Activated CD8-positive, alpha-beta memory T cell treated with anti-CD3 and anti-CD28 coated beads for 4 hours (primary cell): ENCODE data around the gene S100PBP.

Source experiments
- DNase-seq, 2 donors: peaks; one replicate each; pipeline ENCODE4 v3.0.0-alpha.2; 2020; ENCODE audit warnings: low read depth in 2 of 2

The S100PBP gene

DNA sequence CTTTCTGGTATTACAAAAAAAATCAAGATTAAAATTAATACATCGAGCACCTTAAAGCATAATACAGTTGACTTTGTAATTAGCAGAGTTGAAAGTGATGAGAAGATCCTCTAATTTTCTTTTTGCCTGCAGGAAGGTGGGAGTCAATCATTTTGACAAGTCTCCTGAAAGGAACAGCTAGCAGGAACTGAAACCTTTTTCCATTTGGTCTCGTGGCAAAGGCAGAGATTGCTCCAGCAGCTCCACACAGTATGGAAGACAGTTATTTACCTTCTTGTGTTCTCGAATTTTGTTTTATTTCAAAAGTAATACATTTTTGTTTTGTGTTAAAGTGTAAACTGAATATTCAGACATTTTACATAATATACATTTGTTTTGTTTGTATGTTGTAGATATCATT is 7.7 kb downstream of the S100PBP start:
- no peak for DNase-seq

- no peak for DNase-seq
Measured at GRCh38 chr1:32828341-32828740, 10.9 kb downstream of the S100PBP start.

- no peak for DNase-seq
Measured at GRCh38 chr1:32830092-32830852, 12.8 kb downstream of the S100PBP start.

DNA sequence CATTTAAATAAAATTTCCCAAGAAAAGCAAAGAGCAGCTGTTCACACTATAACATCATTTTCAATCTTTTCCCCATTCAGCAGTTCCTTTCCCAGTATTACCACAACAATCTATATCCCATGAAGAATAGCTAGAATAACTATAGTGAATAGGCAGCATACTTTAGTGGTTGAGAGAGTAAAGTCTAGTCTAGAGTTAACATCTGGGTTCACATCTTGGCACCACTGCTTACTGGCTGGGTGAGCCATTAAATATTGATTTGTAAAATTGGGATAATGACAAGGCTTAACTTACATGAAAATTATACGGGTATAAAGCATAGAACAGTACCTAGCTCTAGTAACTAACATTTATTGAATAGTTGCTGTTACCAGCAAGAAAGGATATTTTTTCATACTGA is 14.4 kb downstream of the S100PBP start:
- DNase-seq = no peak

DNA sequence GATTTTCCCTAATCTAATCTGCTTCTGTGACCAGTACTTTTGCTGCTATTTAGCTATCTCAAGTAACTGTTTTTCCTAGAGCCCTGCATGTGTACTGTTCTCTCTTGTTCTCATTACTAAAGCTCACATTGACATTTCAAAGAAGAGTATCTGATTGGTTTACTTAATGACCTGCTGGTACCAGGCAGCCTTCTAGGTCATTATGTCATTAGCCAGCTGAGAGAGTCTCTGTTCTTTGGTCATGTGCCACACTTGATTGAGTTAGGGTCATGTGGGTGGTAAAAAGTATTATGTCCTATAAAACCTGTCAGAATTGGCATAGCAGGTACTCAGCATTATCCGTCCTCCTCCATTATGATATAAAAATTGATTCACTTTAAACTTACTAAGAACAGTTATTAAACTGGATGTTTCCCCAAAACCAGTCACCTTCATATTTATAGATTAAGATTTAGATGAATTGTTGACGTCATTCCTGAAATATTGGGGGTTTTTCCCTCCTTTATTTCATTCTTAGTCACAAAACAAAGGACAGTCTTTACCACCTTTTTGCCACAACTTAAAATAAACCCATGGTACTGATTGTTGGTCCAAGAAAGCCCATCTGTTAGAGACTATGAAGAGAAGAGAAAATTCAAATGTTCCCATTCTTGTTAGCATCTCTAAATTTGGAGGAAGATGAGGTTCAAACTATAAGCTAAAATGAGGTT is 31.1 kb downstream of the S100PBP start:
- no peak for DNase-seq

GRCh38 chr1:32855861-32856617 is 38.6 kb downstream of the S100PBP start:
- DNase-seq = no peak

DNA sequence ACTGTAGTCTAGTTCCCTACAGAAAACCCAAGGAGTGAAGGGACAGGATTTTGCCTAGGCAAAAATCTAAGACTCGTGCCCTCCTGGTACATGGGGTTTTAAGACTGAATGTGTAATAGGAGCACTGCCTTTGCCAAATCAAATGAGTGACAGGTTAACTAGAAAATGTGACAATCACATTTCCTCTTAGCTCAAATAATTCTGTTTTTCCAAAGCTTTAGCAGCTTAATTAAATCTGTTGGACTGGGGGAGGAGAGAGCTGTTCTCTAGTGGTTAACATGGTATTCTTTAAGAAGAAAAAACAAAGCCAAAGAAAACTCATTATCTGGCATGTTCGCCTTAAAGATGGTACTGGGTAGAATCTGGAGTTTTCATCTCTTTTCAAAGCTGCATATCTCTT is 40.7 kb downstream of the S100PBP start:
- no peak for DNase-seq

DNA sequence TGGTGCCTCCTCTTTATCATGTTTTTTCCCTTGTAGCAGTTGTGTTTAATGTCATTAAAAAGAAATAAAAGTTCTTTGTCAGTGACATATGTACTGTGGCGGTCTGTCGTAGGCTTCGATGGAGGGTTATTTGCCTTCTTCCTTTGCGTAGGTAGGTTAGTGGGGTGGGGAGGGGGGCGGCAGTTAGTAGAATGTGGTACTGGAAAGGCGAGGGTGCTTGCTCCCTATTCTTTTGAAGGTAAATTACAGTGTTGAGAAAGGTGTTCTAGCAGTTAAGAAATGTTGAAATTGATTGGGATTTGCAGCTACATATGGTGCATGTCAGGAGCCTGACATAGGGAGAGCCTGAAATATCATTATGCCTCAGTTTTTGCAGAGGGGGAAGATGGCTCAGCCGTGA is 41.3 kb downstream of the S100PBP start:
- DNase-seq = no peak

DNA sequence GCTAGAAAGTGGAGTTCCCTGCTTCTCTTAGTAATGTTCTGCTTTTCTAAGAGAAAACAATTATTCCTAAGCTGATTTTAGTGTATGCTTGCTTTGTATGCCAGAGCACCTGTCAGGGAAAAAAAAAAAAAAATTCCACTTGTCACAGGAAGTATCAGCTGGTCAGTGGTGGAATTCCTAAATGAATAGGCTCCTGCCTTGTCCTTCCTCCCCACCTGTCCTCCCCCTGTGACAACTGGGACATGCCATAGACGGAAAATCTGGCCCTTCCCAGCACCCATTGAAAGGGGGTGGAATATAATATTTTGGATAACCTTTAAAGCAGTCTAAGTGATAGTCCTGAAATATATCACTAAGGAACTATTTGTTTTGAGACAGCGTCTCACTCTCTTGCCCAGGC is 42.5 kb downstream of the S100PBP start:
- no peak for DNase-seq

DNA sequence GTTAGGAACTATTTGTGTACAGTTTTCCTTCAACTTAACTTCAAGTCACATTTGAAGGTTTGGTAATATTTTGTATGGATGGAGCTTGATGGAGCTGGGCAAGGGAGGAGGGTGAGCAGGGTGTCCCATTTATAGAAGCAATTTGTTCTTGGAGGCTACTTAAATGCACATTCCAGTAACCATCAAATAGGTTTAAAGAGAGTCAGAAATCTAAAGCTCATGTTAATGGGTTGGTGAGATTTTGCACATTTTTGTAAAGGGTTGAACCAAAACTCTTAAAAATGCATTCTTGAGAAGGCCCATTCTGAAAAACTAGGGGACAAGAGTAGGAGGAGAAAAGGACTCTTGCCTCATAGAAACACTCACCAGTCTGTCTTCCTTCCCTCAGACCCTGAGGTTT is 43.1 kb downstream of the S100PBP start:
- DNase-seq = no peak

DNA sequence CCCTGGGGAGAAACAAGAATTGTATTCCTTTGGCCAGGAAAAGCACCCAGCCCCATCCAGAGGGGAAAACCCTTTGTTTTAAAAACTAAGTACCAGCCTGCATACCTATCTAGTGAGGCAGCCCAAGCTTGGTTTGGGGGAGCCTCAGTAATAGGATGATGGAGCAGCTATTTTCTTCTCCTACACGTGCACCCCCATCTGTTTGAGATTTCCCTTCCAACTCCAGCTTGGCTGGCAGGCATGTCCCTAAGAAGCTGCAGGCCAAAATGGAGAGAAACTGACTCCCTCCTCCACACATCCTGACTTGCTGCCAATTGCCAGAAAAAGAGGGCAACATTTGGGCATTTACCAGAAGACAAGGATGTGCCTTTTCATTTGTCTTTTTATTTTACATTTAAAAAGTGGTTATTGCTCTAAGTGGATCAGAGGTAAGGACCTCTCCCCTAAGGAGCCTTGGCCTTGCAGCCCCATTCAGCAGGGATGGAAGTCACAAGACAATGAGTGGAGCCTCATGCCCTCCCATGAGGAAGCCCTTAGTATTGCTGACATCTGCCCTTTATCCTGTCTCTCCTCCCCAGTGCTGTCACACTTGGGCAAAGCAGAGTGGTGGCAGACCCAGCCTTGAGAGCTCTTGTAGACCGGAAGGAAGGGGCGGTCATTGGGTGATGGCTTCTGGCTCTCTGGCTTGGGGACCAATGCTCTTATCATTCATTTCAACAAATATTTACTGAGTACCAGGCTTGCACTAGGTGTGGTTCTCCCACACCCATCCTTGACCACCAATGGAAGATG is 44.6 kb downstream of the S100PBP start:
- DNase-seq = no peak

- no peak for DNase-seq
Measured at GRCh38 chr1:32863218-32863880, 45.9 kb downstream of the S100PBP start.

- no peak for DNase-seq
Measured at GRCh38 chr1:32863881-32864245, 46.4 kb downstream of the S100PBP start.

DNA sequence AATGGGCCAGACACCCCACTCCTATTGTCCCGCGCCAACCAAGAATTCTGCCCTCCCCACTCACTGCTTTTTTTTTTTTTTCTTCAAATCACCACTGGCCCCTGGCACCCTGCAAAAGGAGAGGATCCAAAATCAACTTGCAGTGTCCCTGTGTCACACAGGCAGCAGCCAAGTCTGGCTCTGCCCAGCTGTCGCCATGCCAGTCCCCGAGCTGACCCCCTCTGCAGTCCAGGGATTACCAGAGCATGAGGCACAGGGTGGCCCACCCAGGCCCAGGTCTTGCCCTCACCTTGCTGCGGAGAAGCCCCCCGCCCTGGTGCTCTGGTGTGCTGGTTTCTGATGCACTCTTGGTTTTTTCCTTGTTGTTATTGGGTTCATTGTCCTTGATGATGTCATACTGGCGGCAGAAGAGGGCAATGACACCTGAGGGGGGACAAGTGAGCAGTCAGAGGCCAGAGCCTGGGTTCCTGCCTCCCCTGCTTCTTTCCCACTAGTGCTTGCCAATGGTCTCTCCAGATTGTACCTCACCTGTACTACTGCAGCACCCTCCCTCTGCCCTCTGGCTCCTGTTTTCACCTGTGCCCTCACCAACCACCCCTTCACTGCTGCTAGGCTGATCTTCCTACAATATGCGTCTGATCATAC is 47.0 kb downstream of the S100PBP start:
- no peak for DNase-seq

DNA sequence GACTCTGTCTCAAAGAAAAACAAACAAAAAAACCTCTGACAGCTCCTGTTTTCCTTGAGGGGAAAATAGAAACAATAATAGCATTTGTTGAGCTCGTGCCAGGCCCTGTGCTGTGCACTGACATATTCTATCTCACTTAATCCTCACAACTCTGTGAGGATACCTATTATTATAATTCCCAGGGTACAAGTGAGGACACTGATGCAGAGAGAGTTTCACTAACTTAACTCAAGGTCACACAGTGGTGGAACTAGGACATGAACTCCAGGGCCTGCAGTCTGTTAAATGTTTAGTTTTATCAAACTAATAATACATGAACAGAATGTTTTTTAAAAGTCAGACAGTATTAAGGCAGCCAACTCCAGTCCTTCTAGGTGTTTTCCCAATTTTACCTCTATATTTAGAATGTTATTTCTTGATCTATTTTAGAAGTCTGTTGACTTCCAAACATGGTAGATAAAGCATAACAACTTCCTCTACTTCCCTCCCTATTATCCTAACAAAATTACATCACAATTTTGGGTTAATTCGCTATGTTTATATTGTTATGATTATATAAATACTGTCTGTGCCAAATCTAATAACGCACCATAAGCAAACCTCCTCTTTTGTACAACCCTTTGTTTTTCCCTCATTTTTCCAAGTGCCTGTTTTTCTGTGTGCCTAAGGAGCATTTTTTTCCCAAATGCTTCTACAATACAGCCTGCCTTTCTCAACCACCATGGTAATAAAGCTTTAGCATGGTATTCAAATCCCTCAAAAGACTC is 48.4 kb downstream of the S100PBP start:
- no peak for DNase-seq

GRCh38 chr1:32867151-32867550 is 49.7 kb downstream of the S100PBP start:
- DNase-seq = no peak

- DNase-seq = no peak
Measured at GRCh38 chr1:32867671-32868070, 50.2 kb downstream of the S100PBP start.

DNA sequence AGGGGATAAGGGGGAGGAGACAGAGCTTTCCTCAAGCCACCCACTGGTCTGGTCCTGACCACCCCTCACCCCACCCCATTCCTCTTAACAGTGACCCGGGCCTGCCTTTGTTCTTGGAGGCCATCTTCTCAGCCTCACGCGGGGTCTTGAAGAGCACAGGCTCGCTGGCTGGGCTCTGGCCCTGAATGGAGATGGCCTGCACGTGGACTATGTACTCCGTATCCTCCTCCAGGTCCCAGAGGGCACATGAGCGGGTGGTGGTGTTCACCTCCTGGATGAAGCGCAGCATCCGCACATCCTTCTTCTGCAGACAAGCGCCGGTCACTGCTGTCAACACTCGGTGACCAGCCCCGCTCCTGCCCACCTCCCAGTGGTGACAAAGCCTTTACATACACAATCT is 50.6 kb downstream of the S100PBP start:
- no peak for DNase-seq

GRCh38 chr1:32868806-32869455 is 51.5 kb downstream of the S100PBP start:
- DNase-seq = no peak
